Measurements from ENCODE around the gene RAB38.

DNA sequence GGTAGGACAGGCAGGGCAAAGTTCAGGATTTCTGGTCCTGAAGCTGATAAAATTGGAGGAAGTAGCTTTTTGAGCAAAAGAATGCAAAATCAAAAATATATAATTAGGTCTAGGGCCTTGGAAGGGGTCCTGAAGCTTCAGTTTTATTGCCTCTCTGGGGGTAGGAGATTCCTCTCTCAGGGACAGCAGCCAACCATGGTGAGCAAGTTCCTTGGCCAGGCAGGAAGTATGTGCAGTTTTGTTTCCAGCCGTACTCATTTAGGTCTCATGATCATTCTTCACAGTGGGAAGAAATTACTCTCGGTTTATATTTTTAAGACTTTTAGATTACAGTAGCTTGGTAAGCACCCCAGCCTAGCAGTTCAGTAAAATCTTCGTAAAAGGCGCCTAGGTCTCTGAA is 2.9 kb upstream of the RAB38 start:
- TF ChIP-seq ZNF622 (IDR thresholded peaks at IDR 0.05): no peak
- no peak for TF ChIP-seq CHD1 (IDR thresholded peaks at IDR 0.05; ENCODE audit: low read depth, low read length)
- no peak for TF ChIP-seq NR2C2 (IDR thresholded peaks at IDR 0.05; ENCODE audit: borderline replicate concordance, control insufficient read depth, insufficient read length, low read depth)
- TF ChIP-seq YY1 (IDR thresholded peaks at IDR 0.05; ENCODE audit: low read depth, low read length): no peak
- no peak for TF ChIP-seq JUNB (IDR thresholded peaks at IDR 0.05)
